NCI-H2107 treated with DMSO at 0.1 percent for 48 hours (cell line): ENCODE measurements around the gene CPNE9.

ENCODE experiments used
- DNase-seq: peaks from one replicate; lab custom pipeline; 2025; ENCODE audit not compliant: unreplicated experiment; lab: John Stamatoyannopoulos, UW

Gene CPNE9

DNA sequence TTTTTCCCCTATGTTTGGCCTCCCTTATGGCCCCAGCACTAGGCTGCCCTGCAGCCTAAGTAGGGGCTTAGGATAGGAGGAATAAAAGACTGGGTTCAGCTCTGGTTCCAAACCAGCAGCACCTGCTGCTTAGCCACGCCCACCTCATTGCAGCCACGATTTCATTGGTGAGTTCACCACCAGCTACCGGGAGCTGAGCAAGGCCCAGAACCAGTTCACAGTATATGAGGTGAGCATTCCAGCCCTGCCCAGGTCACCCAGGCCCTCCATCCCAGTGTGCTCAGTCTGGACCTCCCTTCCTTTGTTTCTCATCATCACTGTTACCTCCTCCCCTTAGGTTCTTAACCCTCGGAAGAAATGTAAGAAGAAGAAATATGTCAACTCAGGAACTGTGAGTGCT, 11.5 kb downstream of the CPNE9 start:
- DNase-seq, result no peak

DNA sequence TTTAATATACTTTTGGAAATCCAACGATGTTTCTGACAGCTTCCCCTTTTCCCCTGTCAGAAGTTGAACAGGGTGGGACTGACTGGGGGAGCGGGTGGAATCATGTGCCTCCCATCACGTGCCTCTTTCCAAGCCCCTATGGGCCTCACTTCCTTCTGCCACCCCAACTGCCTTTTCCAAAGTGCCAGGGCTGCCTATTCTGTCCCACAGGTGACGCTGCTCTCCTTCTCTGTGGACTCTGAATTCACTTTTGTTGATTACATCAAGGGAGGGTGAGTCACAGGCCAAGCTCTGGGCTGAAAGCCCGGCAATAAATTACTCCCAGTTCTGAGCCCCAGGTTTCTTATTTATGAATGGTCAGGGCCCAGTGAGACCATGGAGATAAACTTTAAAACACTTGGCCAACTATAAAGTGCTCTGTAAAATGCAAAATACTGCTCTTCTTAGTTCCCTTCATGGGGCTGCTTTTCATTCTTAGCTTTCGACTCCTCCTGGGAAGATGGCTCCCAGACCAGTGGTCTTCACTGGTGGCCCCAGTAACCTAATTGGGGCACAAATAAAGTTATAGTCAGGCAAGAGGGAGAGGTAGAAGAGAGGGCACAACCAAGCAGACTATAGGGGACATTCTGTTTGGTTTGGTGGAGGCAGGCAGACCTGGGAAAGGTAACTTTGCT, 12.3 kb downstream of the CPNE9 start:
- no peak for DNase-seq

GRCh38 chr3:9716801-9717555, 13.3 kb downstream of the CPNE9 start:
- DNase-seq, result no peak

DNA sequence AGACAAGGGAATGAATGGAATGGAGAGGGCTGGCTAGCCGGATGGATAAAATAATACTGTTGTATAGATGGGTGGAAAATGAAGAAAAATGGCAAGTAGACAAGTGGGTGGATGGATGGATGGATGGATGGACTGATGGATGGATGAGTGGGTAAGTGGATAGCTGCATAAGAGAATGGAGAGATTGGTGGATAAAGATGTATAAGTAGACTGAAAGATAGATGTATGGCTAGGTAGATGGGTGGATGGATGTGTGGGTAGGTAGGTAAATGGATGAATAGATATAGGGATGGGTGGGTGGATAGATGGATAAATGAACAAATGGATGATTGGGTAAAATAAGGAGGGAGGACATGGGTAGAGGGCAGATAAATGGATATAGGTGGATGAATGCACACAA, 13.9 kb downstream of the CPNE9 start:
- no peak for DNase-seq

GRCh38 chr3:9718118-9718517, 14.5 kb downstream of the CPNE9 start:
- no peak for DNase-seq

GRCh38 chr3:9721015-9721699, 17.5 kb downstream of the CPNE9 start:
- DNase-seq, result no peak

DNA sequence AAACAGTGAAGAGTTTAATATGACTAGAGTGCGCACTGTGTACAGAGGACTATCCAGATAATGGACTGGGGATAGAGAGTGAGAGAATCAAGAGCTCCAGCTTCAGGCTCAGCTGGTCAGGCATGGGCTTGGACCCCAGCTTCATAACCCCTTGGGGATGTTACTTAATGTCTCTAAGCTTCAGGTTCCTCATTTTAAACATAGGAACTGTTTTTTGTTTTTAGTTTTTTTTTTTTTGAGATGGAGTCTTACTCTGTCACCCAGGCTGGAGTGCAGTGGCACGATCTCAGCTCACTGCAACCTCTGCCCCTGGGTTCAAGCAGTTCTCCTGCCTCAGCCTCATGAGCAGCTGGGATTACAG, 18.0 kb downstream of the CPNE9 start:
- DNase-seq, result no peak

GRCh38 chr3:9725775-9726515, 22.3 kb downstream of the CPNE9 start:
- no peak for DNase-seq

GRCh38 chr3:9727041-9727595, 23.5 kb downstream of the CPNE9 start:
- DNase-seq, result no peak

GRCh38 chr3:9727743-9728142, 24.1 kb downstream of the CPNE9 start:
- DNase-seq, result no peak

DNA sequence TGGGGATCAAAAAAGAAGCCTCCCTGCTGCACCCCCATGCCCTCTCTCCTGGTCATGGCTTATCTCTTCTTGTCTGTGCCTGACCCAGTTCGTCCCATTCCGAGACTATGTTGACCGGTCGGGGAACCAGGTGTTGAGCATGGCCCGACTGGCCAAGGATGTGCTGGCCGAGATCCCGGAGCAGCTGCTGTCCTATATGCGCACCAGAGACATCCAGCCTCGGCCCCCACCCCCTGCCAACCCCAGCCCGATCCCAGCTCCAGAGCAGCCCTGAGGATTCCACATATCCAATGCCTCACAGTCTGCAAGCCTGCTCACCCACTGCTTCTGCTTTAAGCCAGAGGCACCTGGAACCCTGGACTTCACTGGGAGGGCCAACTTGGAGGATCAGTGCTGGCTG, 25.8 kb downstream of the CPNE9 start:
- DNase-seq, result no peak

DNA sequence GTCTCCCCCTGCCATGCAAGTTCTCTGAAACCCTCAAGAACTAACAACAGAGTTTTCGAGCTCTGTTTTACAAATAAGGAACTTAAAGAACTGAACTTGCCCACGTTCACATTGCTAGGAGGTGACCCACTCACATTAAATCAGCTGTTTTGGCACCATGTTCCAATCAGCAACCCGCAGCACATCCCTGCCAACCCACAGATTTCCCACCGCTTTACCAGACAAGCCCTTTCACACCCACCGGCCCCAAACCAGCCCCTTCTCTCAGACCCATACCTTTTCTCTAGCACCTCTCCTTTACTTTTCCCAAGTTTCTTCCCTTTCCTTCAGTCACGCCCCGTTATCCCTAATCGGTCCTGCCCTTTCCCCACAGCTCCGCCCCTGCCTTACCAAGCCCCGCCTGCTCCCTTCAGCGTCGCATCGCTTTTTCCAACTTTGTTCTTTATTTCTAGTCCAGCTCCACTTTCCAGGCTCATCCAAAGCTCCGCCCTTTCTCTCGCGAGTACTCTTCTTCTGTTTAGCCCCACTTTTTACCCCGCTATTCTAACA, 27.1 kb downstream of the CPNE9 start:
- no peak for DNase-seq

GRCh38 chr3:9731206-9732079, 27.8 kb downstream of the CPNE9 start, which contains the start of gene BRPF1:
Gene BRPF1, plus strand, starts transcription at chr3:9731735. Its CDS starts 2,406 bp downstream, at chr3:9734141.
- peak; percentile 79 for DNase-seq

DNA sequence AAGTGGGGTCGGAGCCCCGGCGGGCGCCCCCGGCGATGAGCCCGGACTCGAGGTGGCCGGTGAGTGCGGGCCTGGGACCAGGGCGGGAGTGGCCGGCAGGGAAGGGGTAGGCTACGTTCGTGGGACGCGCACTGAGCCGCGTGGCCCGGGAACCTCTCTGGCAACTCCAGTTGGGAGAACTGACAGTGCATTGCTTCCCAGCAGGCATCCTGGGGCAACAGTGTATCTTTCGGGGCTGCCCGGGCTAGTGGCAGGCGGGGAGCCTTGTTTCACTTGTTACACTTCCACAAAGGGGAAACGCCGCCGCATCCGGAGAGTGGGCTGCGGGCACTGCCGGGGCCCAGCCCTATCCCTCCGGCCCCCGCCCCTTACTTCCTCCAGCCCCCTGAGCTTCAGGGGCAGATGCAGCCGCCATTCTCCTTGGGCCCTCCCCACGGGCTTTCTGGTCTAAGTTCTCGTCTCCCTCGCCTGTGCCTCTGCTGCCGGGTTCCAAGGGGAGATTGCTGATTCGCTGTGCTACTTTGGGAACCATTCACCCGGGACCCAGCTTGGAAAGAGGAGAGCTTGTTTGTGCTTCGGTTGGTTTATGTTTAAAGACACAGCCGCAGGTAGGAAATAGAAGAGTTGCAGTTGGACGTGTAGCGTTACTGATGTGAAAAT, 28.6 kb downstream of the CPNE9 start:
- no peak for DNase-seq

DNA sequence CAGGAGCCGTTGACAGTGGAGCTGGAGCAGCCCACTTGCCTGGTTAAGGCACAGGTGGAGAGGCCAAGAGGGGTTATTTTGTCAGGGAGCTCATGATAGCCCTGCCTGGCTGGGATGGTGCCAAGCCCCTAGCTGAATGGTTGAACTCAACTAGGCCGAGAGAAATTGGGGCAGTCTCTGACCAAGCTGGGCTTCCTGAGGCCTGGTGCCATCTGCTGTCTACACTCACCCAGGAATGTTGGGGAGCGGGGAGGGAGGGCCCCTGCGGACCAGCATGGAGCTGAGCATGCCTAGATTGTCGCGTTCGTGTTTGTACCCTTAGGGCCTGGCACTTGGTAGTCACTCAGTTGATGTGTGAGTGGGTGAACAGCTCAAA, 29.1 kb downstream of the CPNE9 start:
- no peak for DNase-seq

- DNase-seq, result no peak
Observed at GRCh38 chr3:9736831-9737230, 33.2 kb downstream of the CPNE9 start.

DNA sequence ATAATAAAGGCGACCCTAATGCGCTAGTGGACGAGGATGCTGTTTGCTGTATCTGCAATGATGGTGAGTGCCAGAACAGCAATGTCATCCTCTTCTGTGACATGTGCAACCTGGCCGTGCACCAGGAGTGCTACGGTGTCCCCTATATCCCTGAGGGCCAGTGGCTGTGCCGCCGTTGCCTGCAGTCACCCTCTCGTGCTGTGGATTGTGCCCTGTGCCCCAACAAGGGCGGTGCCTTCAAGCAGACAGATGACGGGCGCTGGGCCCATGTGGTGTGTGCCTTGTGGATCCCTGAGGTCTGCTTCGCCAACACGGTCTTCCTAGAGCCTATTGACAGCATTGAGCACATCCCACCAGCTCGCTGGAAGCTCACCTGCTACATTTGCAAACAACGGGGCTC, 35.5 kb downstream of the CPNE9 start:
- no peak for DNase-seq

GRCh38 chr3:9742560-9742959, 38.9 kb downstream of the CPNE9 start:
- DNase-seq, result no peak

- no peak for DNase-seq
Observed at GRCh38 chr3:9743548-9743947, 39.9 kb downstream of the CPNE9 start.
